ENCODE data around the gene FBXO2. TPM values are rescaled to one million over a fixed set of nuclear protein-coding genes. Genes with fewer than 3 reads are reported as not detected.

The FBXO2 gene
- total RNA-seq, 2 donors from 2014 or later: 3.9 to 7.9 TPM

- ATAC-seq (no peak), DNase-seq (no peak)
- intact Hi-C loops (cut with DNase I): no loop called here
Observed at GRCh38 chr1:11685210-11685752, 31.1 kb upstream of the FBXO2 start.

- ATAC-seq (no peak), DNase-seq (no peak)
- intact Hi-C loops (cut with DNase I): no loop called here
Observed at GRCh38 chr1:11684070-11684469, 29.8 kb upstream of the FBXO2 start.

- intact Hi-C loops (cut with DNase I): no loop called here
- no peak for DNase-seq
- ATAC-seq: no peak
Observed at GRCh38 chr1:11682799-11683198, 28.6 kb upstream of the FBXO2 start.

DNA sequence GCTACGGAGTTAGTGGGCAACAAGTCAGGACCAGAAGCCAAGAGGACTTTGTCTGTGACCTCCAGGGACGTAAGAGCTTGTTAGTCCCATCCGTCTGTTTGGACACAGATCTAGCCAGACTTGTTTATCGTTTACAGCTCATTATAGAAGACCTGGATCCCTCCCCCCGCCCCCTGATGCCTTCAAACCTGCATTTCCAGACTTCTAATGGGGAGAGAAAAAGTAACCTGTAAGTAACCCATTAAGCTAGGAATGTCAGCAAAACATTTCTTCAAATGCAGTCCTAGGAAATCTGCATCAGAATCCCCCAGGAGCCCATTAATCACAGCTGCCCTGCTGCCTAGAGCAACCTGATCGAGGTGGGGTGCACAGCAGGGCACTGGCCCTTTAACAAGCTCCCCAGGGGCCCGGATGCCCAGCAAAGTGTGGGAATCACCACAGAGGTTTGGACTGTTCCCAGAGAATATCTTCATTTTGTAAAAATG lies 28.1 kb upstream of the FBXO2 start:
- ATAC-seq: no peak
- no peak for DNase-seq
- intact Hi-C loops (cut with DNase I): no loop called here

DNA sequence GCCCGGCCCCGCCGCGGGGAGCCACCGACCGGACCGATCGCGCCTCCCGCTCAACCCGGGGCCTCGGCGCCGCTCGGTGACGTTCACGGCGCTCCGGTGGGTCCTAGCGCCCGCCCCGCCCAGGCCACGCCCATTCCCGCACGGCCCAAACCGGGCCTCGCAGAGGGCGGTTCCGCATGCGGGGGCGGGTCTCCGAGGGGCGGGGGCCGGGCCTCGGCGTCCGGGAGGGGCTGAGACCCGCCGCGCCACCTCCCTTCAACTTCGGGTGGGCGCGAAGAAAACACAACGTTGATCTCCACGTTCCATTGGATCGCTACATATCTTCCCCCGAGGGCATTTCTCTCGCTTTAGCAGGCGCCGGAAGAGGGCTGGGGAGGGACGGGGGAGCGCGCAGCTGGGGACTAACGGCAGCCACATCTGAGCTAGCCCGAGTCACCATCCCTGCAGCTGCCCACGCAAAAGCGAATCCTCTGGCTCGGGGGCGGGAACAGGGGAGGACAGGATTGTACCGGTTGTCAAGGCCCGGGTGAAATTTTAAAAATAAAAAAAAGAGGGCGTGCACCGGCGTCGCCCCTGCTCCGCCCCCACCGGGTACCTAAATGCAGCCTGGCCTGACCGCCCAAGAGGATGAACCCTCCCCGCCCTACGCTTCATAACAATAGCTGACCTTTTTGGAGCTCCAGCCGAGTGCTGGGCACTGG lies 27.0 kb upstream of the FBXO2 start, which contains the start of gene MAD2L2:
TSS of gene MAD2L2 (minus strand) at position 78 of the 701 bp plus-strand sequence. CDS start 547 bp downstream, outside the sequence.
- ATAC-seq (peak; percentile 98 to 99), DNase-seq (peak; percentile 91)
- intact Hi-C loops (cut with DNase I): no loop called here

DNA sequence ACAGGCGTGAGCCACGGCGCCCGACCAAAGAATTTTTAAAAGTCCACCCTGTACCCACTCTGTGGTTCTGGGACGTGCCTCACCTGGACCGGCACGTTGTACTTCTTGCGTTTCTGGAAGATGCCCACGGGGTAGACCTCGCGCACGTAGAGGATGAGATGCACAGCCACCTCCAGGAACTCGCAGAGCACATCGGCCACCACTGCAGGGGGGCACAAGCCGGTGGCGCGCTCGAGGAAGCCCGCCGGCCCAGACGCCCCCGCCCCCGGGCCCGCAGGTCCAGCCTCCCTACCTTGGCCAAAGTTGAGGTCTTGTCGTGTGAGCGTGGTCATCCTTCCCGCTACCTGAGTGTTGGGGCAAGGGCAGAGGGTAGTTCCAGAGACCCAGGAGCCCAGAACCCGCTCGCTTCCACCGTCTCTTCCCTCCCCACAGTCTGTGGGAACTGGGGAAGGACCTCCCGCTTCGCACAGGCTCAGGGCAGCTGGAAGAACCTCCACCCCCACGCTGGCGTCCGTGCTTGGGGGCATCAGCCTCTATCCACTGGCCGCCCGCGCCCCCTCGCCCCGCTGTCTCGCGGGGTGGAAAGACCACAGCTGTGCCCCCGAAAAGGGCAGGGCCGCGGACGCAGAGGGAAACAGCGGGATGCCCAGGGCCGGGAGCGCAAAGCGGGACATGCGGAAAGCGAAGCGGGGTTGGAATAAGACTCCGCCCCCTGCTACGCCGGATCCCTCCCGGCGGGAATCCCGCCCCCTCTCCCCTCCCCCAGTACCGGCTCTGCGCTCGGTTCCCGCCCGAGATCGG lies 26.2 kb upstream of the FBXO2 start:
- intact Hi-C loops (cut with DNase I): no loop called here
- peak; percentile 31 to 79 for ATAC-seq
- DNase-seq: no peak

- intact Hi-C loops (cut with DNase I): loop anchor here in 1 of 2 donors (5.0 kb wide), 1 partner anchor 39 kb away; no protein-coding TSS in a partner anchor
- ATAC-seq (no peak), DNase-seq (no peak)
Observed at GRCh38 chr1:11678442-11678841, 24.2 kb upstream of the FBXO2 start.

- ATAC-seq: no peak
- no peak for DNase-seq
- intact Hi-C loops (cut with DNase I): loop anchor here in 1 of 2 donors (5.0 kb wide), 1 partner anchor 41 kb away; no protein-coding TSS in a partner anchor
Observed at GRCh38 chr1:11676386-11677103, 22.3 kb upstream of the FBXO2 start.

DNA sequence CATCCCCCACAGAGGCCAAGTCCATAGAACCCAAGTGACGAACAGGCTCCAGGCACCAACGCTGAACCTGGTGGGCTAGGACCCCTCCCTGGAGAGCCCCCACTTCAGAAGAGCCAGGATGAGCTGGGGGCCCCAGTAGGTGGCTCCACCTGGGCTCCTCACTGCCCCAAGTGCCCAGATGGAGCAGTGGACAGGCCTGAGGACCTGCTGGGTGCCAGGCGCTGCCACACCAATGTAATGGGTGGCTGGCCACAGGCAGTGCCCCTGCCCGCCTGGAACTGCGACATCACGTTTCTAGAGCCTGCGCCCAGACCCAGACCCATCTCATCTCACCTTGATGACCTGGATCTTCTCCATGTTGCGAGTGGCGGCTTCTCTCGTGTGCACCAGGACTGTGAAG lies 21.1 kb upstream of the FBXO2 start:
- DNase-seq (no peak), ATAC-seq (no peak)
- intact Hi-C loops (cut with DNase I): loop anchor here in 1 of 2 donors (5.0 kb wide), 1 partner anchor 42 kb away; no protein-coding TSS in a partner anchor

- no peak for ATAC-seq
- no peak for DNase-seq
- intact Hi-C loops (cut with DNase I): no loop called here
Observed at GRCh38 chr1:11674488-11674887, 20.3 kb upstream of the FBXO2 start.

DNA sequence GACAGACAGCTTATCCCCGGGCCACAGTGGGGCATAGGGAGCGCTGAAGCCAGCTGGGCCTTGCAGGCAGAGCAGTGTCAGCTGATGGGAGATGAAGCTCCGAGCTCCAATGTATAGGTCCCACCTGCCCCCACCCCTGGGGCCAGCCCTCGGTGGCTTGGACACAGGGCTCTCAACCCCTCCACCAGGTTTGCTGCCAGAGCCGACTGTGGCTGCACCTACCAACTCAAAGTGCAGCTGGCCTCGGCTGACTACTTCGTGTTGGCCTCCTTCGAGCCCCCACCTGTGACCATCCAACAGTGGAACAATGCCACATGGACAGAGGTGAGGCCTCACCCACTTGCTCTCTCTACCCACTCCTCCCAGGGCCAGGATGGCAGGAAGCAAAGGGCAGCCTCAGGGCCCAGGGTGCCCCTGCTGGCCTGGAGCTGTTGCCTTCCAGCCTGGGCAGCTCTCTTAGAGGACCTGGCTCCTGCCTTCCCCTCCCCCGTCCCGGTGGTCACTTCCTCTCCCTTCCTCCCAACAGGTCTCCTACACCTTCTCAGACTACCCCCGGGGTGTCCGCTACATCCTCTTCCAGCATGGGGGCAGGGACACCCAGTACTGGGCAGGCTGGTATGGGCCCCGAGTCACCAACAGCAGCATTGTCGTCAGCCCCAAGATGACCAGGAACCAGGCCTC lies 19.0 kb upstream of the FBXO2 start:
- no peak for DNase-seq
- intact Hi-C loops (cut with DNase I): no loop called here

DNA sequence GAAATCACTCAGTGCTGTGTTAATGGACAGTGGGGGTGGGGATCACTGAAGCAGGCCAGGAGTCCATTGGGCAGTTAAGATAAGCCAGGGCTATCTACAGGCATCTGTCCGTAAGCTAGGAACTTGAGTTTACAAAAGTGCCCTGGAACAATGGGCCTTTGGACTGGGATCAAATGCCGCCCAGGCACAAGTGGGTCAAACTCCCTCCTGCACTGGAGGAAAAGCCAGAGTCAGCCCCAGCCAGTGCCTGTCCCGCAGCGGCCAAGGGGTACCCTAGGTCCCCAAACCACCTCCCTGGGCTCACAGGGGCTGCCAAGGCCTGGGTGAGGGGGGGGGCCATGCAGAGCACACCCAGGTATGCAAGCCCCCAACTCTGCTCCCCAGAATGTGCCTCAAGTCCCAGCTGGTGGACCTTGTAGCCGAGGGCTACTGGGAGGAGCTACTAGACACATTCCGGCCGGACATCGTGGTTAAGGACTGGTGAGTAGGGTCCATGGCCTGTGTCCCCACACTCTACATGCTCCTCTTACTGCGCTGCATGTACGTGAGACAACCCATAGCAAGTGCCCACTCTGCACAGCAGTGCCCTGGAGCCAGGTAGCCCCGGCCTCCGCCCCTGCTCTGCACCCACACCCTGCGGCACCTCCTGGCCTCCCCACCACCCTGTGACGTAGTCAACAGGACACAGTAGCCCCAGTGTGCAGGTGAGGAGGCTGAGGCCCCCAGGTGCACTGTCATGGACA lies 17.5 kb upstream of the FBXO2 start:
- ATAC-seq: no peak
- DNase-seq: no peak
- intact Hi-C loops (cut with DNase I): no loop called here

More for the DNA sequence above, 19.0 kb upstream of the FBXO2 start:
- no peak for ATAC-seq

GRCh38 chr1:11671205-11671543 lies 16.9 kb upstream of the FBXO2 start:
- intact Hi-C loops (cut with DNase I): no loop called here
- ATAC-seq (no peak), DNase-seq (no peak)

DNA sequence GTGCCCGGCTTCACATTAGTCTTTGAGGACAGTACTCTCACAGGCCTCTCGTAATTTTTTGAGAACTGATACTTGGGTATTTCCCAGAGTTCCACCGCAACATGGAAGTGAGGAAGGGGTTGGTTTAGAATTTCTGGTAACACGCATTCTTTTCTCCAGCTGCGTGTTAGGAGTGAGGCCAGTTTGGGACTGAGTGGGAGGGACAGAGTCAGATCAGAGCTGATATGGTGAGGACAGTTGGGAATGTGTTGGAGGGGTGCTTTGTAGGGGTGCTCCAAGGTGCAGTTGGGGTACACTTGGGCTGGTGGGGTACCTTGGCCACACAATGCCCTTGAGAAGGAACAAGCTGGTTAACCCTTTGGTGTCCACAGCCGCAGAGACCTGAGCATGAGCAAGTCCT lies 16.5 kb upstream of the FBXO2 start:
- no peak for DNase-seq
- intact Hi-C loops (cut with DNase I): no loop called here
- ATAC-seq: no peak

- intact Hi-C loops (cut with DNase I): no loop called here
- ATAC-seq (no peak), DNase-seq (no peak)
Observed at GRCh38 chr1:11668516-11668915, 14.3 kb upstream of the FBXO2 start.

DNA sequence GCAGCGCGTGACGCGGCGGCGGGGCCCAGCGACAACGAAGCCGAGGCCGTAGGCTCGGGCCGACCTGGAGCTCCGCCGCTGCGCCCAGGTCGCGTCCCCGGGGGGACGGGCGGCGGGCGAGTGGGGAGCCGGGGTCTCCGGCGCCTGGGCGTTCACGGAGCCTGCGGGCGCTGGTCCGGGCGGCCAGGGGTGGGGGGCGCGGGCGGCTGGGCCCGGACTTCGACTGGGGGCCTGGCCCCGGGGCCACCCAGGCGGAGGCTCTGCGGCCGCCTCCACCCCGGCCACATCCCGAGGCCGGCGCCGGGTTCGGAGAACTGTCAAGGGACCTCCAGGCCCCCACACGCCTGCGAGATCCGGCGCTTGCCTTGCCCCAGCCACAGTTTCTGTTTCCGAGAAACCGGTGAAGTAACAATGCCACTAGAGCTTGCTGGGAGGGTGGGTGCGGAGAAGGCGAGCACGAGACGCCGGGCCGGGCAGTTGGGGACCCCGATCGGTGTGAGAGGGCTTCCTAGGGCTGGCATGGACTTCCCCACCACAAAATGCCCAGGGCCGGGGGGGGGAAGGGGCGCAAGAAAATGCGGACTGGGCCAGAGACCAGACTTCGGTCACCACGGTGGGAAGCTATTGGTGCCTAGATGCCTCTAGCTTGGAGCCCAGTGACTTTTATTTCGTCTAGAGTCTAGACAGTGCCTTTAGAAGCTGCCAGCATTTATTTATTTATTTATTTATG lies 10.3 kb upstream of the FBXO2 start:
- peak; percentile 59 for DNase-seq
- intact Hi-C loops (cut with DNase I): no loop called here
- peak; percentile 38 to 64 for ATAC-seq

- DNase-seq (no peak), ATAC-seq (no peak)
- intact Hi-C loops (cut with DNase I): no loop called here
Observed at GRCh38 chr1:11661103-11661502, 6.9 kb upstream of the FBXO2 start.

GRCh38 chr1:11659748-11660147 lies 5.5 kb upstream of the FBXO2 start:
- intact Hi-C loops (cut with DNase I): no loop called here
- ATAC-seq (no peak), DNase-seq (no peak)

Data from left cardiac atrium (tissue), 4 donors.